Body of pancreas (tissue), 4 donors: ENCODE data around the gene AKAP7.

Experiments used
- POLR2A ChIP-seq, 3 donors: fragments of 450-650 bp; IDR thresholded peaks; one replicate each; pipeline ENCODE4 v1.6.1; 2016; ENCODE audit warnings: antibody characterized with exemption in 3 of 3, mild to moderate bottlenecking in 2 of 3
- TF ChIP-seq, protein P1 (sequence below), 7 experiments: fragments of 450-650 bp in 4 of 7; fragments of 200-600 bp in 3 of 7; sonication (generic) in 3 of 7; IDR thresholded peaks; one replicate each; pipeline ENCODE4 v1.5.1; 2016 to 2019; ENCODE audit warnings: antibody characterized with exemption in 7 of 7

DNA sequence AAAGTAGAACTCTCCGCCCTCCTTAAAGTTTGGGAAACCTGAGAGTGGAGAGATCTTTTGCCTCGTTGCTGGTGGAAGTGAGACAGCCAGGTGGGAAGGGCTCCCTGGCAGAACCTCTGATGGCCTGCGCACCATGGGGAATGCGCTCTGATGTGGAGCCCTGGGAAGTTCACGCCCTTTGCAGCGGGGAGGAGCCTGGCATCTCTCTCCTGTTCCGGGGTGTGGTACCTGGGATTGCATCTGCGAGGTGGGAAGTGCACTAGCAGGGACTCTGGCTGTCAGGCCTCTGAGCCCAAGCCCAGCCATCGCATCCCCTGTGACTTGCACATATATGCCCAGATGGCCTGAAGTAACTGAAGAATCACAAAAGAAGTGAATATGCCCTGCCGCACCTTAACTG is 159.8 kb downstream of the AKAP7 start:
- TF ChIP-seq, protein P1, sequence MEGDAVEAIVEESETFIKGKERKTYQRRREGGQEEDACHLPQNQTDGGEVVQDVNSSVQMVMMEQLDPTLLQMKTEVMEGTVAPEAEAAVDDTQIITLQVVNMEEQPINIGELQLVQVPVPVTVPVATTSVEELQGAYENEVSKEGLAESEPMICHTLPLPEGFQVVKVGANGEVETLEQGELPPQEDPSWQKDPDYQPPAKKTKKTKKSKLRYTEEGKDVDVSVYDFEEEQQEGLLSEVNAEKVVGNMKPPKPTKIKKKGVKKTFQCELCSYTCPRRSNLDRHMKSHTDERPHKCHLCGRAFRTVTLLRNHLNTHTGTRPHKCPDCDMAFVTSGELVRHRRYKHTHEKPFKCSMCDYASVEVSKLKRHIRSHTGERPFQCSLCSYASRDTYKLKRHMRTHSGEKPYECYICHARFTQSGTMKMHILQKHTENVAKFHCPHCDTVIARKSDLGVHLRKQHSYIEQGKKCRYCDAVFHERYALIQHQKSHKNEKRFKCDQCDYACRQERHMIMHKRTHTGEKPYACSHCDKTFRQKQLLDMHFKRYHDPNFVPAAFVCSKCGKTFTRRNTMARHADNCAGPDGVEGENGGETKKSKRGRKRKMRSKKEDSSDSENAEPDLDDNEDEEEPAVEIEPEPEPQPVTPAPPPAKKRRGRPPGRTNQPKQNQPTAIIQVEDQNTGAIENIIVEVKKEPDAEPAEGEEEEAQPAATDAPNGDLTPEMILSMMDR (IDR thresholded peaks at IDR 0.05) = no peak
- TF ChIP-seq POLR2A (IDR thresholded peaks at IDR 0.05) = no peak
